ENCODE results near the gene C11orf24.
A peak's percentile ranks its signal among the peaks of the same experiment; 100 is the strongest.

The C11orf24 gene

DNA sequence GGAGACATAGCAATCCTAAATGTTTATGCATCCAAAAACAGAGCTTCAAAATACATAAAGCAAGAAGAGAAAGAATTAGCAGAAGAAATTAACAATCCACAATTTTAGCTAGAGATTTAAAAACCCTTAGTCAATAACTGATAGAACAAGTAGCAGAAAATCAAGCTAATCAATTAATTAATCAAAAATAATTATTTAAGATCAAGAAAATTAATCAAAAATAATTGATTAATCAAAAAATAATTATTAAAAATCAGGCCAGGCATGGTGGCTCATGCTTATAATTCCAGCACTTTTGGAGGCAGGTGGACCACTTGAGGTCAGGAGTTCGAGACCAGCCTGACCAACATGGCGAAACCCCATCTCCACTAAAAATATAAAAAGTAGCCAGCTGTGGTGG, 29.2 kb downstream of the C11orf24 start:
- no peak for DNase-seq

DNA sequence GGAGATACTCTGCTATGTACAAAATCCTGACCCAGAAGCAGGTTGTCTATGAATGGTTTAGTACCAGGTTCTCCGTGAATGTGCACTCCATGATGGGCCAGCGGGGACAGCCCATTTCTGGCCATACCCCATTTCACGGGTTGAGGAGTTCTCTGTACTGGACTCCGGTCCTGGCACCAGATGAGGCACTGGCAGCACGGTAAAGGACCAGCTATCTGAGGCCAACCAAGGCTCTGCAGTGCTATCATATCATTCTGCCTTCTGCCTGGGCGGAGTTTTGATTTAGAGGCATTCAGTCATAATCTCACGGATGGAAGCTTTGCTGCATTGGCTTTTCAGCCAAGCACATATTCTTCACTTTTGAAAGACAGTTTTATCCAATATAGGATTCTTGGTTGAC, 40.2 kb downstream of the C11orf24 start:
- no peak for DNase-seq

DNA sequence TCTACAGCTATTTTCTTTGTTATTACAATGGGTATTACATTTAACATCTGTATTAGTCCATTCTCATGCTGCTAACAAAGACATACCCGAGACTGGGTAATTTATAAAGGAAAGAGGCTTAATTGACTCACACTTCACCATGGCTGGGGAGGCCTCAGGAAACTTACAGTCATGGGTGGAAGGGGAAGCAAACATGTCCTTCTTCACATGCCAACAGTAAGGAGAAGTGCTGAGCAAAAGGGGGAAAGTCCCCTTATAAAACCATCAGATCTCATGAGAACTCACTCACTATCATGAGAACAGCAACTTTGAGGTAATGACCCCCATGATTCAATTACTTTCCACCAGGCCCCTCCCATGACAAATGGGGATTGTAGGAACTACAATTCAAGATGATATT, 42.2 kb downstream of the C11orf24 start:
- no peak for DNase-seq

DNA sequence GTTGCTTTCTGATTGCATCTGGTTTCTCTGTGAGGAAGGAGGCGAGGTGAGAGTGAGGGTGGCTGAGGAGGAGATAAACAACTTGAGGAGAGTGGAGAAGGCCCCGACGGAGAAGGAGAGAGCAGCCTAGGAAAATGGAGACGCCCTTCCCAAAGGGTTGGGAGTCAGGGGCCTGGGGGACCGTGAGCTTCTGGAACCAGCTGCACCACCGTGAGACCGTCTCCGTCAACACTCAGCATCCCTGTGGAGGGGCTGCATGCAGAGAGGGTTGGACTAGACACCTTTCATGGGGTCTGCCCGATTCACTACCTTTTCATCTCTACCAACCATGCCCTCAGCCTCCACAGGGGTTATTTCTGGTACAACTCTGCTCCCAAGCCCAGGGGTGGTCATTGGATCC, 45.4 kb downstream of the C11orf24 start:
- no peak for DNase-seq

DNA sequence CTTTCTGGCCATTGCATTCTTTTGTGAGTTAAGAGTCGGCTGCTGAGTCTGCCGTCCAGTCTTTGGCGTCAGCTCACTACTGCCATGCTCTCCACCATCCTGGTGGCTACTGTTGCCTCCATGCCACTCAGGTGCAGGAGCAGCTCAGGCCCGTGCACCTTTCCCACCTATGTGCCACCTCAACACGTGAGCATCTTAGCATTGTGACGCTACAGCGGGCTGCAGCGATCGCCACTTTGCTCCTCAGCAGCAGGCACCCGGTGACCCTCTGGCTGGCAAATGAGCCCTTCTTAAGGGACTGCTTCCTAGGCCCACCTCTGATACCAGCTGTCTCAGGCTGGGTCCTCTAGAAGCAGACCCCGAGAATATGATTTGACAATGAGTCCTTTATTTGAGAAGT, 47.2 kb downstream of the C11orf24 start:
- DNase-seq = no peak

DNA sequence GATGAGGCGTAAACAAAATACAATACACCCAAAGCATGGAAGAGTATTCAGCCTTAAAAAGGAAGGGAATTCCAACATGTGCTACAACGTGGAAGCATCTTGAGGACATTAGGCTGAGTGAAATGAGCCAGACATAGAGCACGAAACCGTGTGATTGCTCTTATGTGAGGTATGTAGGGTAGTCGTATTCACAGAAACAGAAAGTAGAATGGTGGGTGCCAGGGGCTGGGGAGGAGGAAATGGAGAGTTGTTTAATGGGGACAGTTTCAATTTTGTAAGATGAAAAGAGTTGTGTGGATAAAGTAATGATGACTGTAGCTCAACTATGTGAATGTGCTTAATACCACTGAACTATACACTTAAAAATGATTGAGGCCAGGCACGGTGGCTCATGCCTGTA, 48.5 kb downstream of the C11orf24 start:
- no peak for DNase-seq

DNA sequence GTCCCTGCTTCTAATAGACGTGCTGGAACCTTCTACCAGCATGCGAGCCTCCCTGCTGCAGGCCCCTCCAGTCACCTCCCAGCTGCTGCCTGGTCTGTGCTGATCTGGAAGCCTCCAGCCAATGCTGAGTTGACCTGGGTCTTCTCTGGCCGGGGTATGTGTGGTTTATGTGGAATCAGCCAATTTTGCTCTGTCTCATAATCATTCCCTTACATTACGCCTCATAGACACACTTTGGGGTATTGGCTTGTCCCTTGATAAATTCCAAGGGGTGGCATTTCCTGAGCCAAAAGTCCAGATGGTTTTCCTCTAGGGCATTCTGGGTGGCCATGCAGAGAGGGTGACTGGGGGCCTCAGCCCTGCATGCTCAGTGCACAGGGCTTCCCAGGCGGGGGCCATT, 50.4 kb downstream of the C11orf24 start:
- DNase-seq = no peak

DNA sequence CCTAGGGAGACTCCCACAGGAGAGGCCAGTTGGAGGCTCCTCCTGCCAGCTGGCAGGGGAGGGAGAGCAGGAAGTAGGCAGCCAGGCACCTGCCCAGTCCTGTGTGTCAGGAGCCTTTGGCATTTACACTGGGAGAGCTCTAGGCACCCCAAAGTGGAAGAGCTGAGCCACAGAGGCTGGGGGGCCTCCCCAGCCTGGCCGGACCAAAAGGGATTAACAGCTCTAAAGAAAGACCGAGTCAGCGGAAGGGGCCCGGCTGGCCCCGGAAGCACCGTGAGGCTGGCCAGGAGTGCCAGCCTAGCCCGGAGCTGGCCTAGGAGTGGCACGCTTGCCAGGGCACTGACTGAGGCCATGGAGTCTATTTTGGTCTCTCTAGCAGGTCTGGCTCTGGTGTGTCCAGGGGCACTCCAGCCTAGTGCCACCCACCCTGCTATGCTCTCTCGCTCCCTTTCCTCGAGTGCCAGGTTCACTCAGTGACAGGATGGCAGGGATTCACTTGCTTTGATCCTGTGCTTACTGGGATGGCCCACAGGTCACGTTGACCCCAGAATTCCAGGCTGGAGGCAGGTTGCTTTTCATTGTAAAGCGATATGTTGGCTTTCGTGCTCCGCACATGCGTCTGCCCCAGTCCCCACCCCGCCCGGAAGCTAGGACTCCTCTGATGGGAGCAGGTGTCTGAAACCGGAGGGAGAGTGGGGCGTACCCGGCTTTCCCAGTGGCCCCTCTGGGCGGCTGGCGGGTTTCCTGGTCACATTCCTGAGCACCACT, 55.4 kb downstream of the C11orf24 start:
- no peak for DNase-seq

DNA sequence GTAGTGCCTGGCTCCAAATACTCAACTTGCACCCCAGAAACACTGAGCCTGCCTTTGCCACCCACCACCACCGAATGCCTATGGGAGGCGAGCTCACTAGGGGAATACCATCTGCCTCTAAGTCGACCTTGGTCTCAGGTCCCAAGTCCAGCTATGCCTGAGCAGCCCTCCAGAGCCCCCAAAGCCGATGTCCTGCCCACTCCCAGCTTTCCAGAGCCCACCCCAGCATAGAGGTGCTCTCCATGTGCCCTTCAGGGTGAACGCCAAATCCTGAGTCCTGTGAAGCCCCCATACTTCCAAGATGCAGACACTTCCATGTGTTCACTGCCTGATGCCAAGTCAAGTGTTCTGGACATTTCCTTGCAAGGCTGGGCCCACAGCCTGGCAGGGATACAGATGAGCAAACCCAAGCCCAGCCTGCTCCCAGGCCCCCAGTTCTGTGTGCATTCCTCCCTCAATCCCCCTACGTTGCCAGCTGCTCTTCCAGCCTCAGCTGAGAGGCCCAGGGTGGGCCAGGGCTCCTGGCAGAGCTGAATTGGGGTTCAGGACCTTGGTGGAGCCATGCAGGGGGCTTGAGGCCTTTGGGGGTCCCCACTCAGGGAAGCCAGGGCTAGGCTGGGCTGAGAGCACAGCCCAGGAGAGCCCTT, 56.1 kb downstream of the C11orf24 start:
- DNase-seq = no peak

DNA sequence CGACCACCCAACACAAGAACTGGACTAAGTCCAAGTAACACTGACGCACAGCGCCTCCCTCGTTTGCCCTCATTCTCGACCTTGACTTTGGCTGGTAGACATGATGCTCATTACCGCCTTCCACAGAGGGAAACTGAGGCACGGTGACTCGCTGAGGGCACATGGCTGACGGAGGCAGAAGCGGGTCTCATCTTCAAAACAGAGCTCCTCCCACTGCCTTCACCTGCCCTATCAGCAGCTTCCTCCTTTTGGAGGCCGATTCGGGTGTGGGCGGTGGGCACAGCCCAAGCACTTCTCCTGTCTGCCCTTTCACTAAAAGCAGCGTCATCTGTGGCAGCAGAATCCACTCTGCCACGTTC, 56.7 kb downstream of the C11orf24 start:
- DNase-seq = peak; percentile 31

DNA sequence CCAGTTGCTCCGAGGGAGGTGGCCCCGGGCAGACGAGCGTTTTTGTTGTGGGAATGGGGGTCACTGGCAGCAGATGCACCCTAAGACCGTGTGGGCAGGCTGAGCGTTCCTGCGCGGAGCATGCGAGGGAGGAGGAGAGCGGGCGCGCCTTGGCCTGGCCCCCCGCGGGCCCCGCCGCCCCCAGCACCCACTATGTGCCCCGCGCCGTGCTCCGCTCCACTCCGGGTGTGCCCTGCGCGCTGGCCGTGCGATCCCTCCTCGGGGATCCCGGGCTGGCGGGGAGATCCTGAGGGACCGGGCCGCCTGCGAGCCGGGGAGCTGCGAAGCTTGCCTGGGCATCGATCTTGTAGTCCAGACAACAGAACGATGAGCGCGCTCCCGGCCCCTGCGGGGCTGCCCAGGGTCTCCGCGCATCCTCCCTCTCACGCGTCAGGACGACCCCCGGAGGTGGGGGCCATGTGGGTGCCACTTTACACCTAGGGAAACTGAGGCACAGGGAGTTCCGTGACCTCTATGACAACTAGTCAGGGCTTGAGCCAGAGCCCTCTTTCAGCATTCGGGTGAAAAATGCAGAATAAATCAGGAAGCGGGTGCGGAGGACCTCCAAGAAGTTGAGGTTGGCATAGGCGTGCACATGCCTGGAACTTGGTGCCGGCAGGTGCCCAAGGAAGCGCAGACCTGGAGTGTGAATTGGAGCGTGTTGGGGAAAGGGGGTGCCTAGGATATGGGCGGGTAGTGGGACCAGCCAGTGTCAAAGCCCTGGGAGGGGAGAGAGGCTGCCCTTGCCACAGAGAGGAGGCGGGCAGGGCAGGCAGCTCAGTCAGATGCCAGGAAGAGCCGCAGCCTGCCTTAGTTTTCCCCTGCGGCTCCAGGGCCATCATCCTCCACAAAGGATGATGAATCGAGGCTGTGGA, 57.3 kb downstream of the C11orf24 start:
- DNase-seq = peak; percentile 33

DNA sequence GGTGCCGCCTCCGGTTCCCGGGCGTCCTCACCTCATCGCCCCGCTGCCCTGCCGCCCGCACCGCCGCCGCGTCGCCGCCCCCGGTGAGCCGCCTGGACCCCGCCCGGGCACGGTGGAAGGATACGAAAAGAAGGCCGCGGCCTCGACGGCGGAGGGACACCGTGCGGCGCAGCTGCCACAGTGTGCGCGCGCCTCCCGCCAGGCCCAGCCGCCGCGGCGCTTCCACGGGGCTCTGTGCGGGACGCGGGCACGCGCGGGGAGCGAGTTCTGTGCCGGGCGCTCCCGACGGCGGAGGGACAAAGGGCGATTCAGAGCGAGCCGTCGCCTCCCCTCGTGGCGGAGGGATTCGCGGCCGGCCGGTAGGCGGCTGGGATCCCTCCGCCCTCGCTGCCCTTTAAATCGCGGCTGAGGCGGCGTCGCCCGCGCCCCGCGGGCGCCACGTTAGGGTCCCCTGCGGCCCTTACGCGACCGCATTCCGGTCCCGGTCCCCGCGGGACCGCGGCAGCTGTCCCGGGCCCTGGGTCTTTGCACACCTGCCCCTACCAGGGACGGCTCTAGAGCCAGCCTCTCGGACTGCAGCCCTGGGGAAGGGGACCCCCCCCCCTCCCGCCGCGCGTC, 58.1 kb downstream of the C11orf24 start:
- peak; percentile 94 for DNase-seq

DNA sequence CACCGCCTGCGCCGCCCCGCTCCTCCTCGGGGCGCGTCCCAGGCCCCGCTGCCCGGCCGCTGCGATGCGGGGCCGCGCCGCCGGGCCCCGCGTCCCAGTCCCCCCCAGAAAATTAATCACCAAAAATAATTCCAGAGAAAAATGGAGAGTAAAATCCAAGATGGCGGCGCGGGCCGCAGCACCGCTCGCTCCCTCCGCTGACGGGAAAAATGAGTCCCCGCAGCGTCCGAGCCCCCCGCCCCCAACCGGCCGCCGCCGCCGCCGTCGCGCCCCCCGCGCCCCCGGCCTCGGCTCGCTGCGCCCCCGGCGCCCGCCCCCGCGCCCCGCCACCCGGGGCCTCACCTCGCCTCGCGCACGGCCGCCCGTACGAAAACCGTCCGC, 58.6 kb downstream of the C11orf24 start, which contains the start of gene KMT5B:
Gene KMT5B, minus strand, starts transcription at position 162 of the 381 bp plus-strand sequence. CDS start 23,220 bp downstream, outside the sequence.
- DNase-seq = peak; percentile 69

DNA sequence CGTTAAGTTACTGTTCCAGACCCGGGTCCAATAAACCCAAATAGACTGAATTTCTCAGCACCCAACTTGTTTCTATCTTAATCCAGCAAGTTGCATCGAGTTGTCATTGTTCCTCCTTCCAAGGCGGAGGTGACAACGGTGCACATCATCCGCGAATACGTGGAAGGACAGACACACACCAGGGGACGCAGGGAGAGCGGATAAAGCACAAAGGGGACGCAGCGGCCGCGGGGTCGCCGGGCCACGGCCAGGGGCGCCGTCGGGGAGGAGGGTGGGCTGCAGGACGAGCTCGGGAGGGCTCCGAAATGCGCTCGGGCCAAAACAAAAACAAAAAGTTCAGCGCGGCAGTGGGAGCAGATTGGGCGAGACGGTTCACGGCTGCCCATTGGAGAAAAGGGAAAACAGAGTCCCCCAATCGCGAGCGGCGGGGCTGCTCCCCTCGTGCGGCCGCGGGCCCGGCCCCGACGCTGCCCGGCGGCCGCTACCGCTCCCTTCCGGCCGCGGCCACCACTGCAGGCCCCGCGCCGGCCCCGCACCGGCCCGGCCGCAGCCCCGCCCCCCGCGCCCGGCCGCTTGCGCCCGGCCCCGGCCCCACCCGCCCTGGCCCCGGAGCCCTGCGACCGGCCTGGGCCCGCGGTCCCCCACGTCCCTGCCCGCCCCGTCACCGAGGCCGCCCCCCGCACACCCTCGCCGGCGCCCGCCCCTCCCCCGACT, 59.2 kb downstream of the C11orf24 start:
- peak; percentile 85 for DNase-seq

DNA sequence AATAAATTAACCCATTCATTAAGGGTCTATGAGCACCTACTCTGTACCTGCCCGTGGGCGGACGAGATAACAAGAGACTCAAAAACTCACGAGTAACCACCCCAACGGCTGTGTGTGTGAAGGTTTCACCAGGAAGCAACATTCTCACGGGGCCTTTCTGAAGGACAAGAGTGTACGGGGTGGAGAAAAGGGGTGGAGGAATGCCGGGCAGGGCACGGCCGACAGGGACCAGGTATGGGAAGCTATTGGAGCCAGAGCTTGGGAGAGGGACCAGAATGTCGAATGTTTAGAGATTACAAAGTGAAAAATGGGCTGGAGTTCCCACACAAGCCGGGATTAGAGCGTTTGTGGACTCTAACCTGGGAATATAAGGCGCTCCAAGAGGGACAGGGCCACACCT, 60.2 kb downstream of the C11orf24 start:
- DNase-seq = no peak

Data from femur (tissue), 1 donor.